ENCODE results near the gene SHMT2.

SHMT2 gene

GRCh38 chr12:57191410-57191809 lies 38.1 kb upstream of the SHMT2 start:
- TF ChIP-seq CTCF (IDR thresholded peaks at IDR 0.05; ENCODE audit: low read depth, low read length, missing control alignments), result no peak

GRCh38 chr12:57192920-57193319 lies 36.6 kb upstream of the SHMT2 start:
- TF ChIP-seq CTCF (IDR thresholded peaks at IDR 0.05; ENCODE audit: low read depth, low read length, missing control alignments), result no peak
- no peak overlapping the region for H3K4me3 ChIP-seq (ENCODE audit: low read depth, low read length)
- no peak for DNase-seq (ENCODE audit: low read depth)

More at GRCh38 chr12:57191410-57191809, 38.1 kb upstream of the SHMT2 start:
- no peak for DNase-seq (ENCODE audit: low read depth)
- no peak overlapping the region for H3K4me3 ChIP-seq (ENCODE audit: low read depth, low read length)

GRCh38 chr12:57193706-57194245 lies 35.7 kb upstream of the SHMT2 start:
- no peak for TF ChIP-seq CTCF (IDR thresholded peaks at IDR 0.05; ENCODE audit: low read depth, low read length, missing control alignments)
- DNase-seq (ENCODE audit: low read depth), result no peak
- no peak overlapping the region for H3K4me3 ChIP-seq (ENCODE audit: low read depth, low read length)

GRCh38 chr12:57194253-57194652 lies 35.3 kb upstream of the SHMT2 start:
- no peak for TF ChIP-seq CTCF (IDR thresholded peaks at IDR 0.05; ENCODE audit: low read depth, low read length, missing control alignments)
- H3K4me3 ChIP-seq (ENCODE audit: low read depth, low read length), result no peak overlapping the region
- no peak for DNase-seq (ENCODE audit: low read depth)

- no peak for DNase-seq (ENCODE audit: low read depth)
- H3K4me3 ChIP-seq (ENCODE audit: low read depth, low read length), result no peak overlapping the region
- no peak for TF ChIP-seq CTCF (IDR thresholded peaks at IDR 0.05; ENCODE audit: low read depth, low read length, missing control alignments)
These were observed 34.3 kb upstream of the SHMT2 start for GRCh38 chr12:57195186-57195585.

GRCh38 chr12:57195611-57196371 lies 33.7 kb upstream of the SHMT2 start:
- H3K4me3 ChIP-seq (ENCODE audit: low read depth, low read length), result no peak overlapping the region
- no peak for TF ChIP-seq CTCF (IDR thresholded peaks at IDR 0.05; ENCODE audit: low read depth, low read length, missing control alignments)
- no peak for DNase-seq (ENCODE audit: low read depth)

GRCh38 chr12:57196439-57196838 lies 33.1 kb upstream of the SHMT2 start:
- no peak for TF ChIP-seq CTCF (IDR thresholded peaks at IDR 0.05; ENCODE audit: low read depth, low read length, missing control alignments)
- no peak for DNase-seq (ENCODE audit: low read depth)
- H3K4me3 ChIP-seq (ENCODE audit: low read depth, low read length), result no peak overlapping the region

Data from GM12864 (cell line).